Amniotic stem cell (primary cell): Measurements from ENCODE around the gene ASB13.
A peak's percentile ranks its signal among the peaks of the same experiment; 100 is the strongest.

Experiments used
- DNase-seq: peaks from one replicate; lab custom pipeline; 2025; lab: John Stamatoyannopoulos, UW

ASB13 gene

GRCh38 chr10:5666008-5666840, at the start of gene ASB13:
TSS of gene ASB13 (minus strand) at chr10:5666595. CDS start at chr10:5666551, 44 bp downstream.
- no peak for DNase-seq

DNA sequence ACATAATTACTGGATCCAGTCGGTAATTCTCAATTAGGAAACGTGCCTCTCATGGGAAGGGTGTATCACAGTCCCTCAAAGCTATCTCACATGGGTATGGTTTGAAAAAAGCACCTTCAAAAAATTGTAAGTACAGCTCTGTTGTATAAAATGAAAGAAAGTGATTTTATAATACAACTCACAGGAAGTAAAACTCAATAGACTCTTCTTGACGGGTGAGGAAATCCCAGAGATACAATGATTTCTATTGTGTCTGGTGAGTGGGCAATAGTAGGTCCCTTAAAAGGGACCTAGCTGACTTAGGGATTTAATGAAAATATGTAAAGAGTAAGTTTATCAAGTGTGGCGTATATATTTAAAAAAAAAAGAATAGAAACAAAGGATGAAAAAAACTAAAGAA, 45.2 kb upstream of the ASB13 start:
- no peak for DNase-seq

GRCh38 chr10:5710859-5711258, 44.5 kb upstream of the ASB13 start:
- DNase-seq: no peak

DNA sequence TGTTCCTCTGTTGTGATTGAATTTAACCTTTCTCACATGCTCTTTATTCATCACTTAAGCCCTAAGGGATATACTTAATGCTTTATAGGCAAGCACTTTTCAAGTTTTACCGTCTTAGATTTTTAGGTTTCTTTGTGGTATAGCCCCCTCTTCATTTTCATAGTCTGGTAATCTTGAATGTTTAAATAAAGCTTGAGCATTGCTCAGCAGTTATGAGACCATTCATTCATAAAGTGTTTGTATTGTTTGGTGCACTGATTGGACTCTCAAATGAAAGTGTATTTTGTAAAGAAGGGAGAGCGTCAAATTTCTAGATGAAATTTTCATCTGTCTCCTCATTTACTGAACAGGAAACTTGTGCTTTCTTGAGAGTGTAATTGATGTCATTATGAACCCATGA, 43.5 kb upstream of the ASB13 start:
- DNase-seq: no peak

- DNase-seq: no peak
Observed at GRCh38 chr10:5708356-5708755, 42.0 kb upstream of the ASB13 start.

GRCh38 chr10:5698062-5698461, 31.7 kb upstream of the ASB13 start:
- no peak for DNase-seq

GRCh38 chr10:5697342-5697741, 30.9 kb upstream of the ASB13 start:
- DNase-seq: no peak

DNA sequence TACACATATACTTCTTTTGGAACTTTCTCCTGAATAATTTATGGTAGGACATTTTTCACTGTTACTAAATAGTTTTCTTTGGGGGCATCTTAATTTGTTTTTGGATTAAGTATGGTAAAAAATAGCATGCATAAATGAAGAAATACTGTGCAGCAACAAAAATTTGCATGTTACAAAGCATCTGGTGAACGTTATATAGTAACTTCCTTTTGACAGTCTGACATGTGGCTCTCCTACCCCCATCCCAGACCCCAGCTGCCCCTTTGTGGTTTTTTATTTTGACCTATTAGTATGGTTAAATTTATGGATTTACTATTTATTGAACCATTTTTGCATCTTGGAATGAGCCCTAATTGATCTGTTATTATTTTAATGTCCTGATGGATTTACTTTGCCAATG, 28.2 kb upstream of the ASB13 start:
- no peak for DNase-seq

DNA sequence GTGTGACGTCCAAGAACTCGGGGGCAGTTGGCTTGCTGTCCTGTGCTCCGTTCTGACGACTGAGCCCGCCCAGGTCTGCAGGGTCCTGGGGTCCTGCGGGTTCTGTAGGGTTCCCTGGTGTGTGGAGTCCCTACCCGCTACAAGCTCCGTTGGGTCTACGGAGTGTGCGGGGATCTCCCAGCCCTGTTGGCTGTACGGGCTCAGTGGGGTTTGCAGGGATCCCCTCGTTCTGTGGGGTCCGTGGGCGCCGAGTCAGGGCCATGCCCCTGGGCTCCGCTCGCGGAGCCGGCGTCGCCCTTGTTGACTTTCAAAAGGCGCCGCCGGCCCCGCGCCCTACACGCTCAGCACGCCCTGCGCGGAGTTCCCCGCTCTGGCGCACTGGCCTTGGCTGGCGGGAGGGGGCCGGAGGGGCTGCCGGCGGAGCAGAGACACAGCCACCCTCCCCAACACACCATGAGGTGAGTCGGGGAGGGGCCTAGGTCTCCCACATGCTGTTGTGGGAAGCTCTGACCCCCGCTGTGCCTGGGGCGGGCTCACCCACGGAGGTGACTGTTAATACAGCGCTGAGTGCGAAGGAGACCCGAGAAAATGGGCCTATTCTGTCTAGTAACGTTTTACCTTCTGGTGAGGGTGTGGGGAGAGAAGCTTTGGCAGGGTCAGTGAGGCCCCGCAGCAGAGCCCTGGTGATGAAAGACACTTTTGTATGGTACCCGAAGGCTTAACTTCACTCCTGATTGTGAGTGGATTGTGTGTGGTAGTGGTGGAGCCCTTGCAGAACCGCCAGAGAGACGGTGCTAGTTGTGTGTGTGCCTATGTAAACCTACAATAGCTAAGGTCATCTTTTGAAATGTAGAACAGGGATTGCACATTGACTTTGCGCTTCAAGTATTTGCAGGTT, 26.3 kb upstream of the ASB13 start:
- no peak for DNase-seq

DNA sequence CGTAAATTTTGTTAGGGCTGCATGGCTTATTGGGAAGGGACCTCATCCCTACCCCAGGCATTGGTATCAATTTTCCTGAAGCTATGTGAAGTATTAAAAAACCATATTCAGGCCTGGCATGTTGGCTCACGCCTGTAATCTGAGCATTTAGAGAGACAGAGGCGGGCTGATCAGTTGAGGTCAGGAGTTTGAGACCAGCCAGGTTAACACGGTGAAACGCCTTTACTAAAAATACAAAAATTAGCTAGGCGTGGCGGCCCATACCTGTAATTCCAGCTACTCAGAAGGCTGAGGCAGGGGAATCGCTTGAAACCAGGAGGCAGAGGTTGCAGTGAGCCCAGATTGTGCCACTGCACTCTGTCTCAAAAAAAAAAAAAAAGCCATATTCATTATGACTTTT, 25.4 kb upstream of the ASB13 start:
- DNase-seq: no peak

- DNase-seq: no peak
Observed at GRCh38 chr10:5688587-5688986, 22.2 kb upstream of the ASB13 start.

DNA sequence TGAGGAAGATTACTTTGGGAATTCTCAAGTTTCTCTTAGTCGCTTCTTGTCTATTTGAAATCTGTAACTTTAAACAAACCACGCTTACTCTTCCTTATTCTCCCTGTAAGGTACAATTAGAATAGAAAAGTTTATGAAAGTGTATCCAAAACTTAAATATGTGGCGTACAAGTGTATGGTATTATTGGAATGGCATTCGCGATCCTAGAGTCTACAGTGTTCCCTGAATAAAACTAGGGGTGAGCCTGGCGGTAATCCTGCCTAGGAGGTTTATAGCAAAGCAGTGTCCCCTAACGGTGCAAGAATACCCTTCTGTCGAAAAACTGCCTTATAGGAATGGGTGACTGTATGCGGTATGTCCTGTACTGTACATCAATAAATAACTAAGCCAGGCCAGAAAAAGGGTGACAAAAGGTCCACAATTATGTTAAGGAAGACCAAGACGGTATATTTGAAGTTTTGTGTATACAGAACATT, 19.4 kb upstream of the ASB13 start:
- DNase-seq: no peak

GRCh38 chr10:5684971-5685763, 18.8 kb upstream of the ASB13 start:
- peak; percentile 81 for DNase-seq

- peak; percentile 96 for DNase-seq
Observed at GRCh38 chr10:5684318-5684970, 18.0 kb upstream of the ASB13 start, which contains the start of gene TASOR2. TSS of gene TASOR2 (plus strand) at chr10:5684838. CDS start at chr10:5720643, 35,805 bp downstream.

DNA sequence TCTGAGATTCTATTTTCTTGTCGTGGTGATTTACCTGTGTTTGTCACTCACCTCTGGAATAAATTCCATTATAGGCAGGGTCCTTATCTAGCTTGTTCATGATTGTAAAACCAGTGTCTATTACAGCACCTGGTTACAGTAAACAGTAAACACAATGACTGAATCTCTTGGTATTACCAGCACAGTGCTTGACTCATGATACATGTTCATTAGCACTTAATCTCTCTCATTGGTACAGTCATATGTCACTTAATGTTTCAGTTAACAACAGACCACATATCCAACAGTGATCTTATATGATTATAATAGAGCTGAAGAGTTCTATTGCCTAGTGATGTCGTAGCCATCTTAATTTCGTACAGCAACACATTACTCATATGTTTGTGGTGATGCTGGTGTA, 16.7 kb upstream of the ASB13 start:
- DNase-seq: no peak

DNA sequence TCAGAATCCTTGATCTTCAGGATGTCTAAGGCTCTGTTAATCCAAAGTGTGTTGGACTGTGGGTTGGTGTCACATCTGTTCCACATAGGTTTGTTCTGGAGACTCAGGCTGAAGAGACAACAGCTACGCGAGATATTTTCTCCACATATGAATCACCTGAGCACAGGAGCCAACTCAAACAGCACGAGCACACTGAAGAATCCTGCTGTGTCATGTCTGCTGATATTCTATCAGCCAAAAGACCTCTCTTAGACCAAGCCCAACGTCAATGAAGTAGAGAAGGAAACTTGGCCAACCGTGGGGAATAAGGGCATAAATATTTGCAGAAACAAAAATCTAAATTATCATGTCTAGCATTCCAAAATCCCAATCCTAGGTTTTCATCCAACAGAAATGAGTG, 15.5 kb upstream of the ASB13 start:
- DNase-seq: no peak

- DNase-seq: no peak
Observed at GRCh38 chr10:5679606-5680005, 13.2 kb upstream of the ASB13 start.

GRCh38 chr10:5679037-5679435, 12.6 kb upstream of the ASB13 start:
- no peak for DNase-seq

DNA sequence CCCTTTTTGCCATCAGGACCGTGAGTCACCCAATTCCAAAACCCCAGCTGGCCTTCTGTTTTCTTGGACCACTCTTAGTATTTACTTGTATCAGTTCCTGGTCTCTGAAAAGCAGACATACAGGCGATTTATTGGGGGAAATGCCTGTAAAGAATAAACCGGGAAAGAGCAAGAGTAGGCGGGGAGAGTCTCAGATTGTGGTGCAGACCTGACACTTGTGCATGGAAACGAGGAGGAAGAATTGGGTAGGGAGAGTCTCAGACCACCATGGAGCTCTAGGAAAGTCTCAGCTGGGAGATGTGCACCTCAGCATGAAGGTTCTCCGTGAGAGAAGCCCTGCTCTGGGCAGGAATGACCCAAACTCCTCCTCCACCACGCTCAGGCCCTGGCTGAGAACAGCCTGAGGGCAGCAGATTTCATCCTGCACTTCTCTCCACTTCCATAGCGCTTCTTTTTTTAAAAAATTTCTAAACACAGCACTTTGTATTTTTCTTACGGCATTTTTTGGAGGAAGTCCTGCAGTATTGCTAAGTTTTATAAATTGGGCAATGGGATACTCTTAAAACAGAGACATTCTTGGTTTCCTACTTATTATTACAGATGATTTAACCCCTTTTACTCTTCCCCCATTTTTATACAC, 12.1 kb upstream of the ASB13 start:
- no peak for DNase-seq

GRCh38 chr10:5670662-5671375, 4.4 kb upstream of the ASB13 start:
- DNase-seq: no peak
